GM21786 (cell line): ENCODE results near the gene SRRM3.
"Not testable (repeated sequence)": the region's sequence is repeated elsewhere in the genome, so short reads cannot be mapped to it uniquely, and the experiment has no call there.

ENCODE experiments used
- ATAC-seq: cut with Tn5 transposase; IDR thresholded peaks from one replicate; pipeline ENCODE4 v1.9.1; 2021; ENCODE audit not compliant: unreplicated experiment

SRRM3 gene

GRCh38 chr7:76335417-76335816 lies 133.7 kb downstream of the SRRM3 start:
- not testable (repeated sequence) for ATAC-seq

- ATAC-seq = no peak
Observed at GRCh38 chr7:76336094-76336493, 134.4 kb downstream of the SRRM3 start.
